Measurements from ENCODE around the gene CHI3L2. TPM values are rescaled to one million over a fixed set of nuclear protein-coding genes. Genes with fewer than 3 reads are reported as not detected.
"Not testable (repeated sequence)": the region's sequence is repeated elsewhere in the genome, so short reads cannot be mapped to it uniquely, and the experiment has no call there.

The CHI3L2 gene
- total RNA-seq, 1 experiment from 2014 or later: 5.5 TPM

GRCh38 chr1:111202366-111202706 lies 25.2 kb upstream of the CHI3L2 start:
- no peak for DNase-seq (ENCODE audit: low read depth)

DNA sequence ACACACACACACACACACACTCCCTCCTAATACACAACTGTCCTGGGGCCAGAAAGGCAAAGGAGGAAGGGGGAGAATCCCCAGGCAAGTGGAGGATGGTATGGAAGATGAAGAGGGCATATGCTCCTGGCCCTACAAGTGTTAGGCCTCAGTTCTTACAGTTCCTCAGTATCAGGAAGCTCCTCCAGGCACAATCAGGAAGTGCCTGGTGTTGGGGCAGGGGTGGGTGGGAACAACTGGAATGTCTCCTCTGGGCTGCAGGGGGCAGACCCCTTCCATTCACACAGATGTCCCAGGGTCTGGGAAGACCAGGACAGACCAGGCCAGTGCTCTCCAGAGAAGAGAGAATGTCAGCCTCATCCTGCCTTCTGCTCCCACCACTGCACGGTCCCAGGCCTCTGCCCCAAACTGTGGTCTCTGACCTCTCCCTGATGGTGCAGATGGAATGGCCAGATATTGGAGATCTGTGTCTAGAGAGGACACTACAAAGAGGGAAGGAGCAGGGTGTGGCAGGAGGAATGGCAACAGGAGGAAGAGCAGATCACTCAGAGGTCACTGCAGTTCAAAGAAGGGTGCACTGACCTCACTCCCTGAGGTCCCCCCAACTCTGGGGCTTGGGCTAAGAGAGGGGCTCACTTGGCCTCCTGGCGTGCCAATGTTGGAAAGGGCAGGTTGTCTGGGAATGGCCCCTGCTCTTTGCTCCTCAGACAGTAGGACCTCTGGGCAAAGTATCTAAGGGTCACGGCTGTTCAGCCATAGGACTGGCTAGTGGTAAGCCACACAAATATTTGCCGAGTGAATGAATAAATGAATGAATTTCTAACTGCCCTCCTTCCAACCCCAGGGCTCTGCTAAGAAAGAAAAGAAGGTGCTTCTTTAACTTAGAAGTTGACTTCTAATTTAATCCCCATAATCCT lies 24.5 kb upstream of the CHI3L2 start:
- DNase-seq (ENCODE audit: low read depth): no peak

GRCh38 chr1:111203681-111204200 lies 23.8 kb upstream of the CHI3L2 start:
- no peak for DNase-seq (ENCODE audit: low read depth)

DNA sequence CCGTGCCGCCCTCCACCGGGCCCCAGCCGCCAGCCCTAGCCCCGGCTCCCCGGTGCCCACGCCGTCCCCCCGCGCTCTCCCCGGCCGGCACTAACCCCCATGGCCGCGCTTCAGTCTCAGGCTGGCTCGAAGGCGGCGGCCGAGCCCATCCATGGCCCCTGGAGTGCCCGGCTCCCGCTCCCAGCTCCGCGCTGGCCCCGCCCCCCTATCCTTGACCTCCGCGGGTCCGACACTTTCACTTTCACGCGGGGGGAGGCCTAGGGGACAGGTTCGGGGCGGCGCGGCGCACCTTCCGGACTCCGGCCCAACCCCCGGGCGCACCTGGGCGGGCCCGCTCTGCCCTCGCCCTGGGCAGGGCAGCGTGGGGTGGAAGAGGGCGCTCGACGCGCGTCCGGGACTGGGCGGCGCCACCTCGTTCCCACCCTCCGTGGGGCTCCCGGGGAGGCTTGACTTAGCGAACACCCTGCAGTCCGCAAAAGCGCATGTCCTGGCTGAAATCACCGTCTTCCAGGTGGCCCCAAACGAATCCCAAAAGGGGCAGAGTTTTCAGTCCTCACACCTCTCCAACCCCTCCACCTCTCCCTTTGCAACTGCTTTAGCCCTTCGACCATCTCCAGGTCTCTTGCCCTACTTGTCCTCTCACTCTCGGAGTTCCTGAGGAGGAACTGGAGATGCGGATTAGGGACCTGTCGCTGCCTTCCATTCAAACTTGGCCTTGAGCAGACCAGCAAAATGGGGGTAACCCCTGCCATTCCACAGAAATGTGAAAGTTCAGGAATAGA lies 23.1 kb upstream of the CHI3L2 start:
- DNase-seq (ENCODE audit: low read depth): no peak

DNA sequence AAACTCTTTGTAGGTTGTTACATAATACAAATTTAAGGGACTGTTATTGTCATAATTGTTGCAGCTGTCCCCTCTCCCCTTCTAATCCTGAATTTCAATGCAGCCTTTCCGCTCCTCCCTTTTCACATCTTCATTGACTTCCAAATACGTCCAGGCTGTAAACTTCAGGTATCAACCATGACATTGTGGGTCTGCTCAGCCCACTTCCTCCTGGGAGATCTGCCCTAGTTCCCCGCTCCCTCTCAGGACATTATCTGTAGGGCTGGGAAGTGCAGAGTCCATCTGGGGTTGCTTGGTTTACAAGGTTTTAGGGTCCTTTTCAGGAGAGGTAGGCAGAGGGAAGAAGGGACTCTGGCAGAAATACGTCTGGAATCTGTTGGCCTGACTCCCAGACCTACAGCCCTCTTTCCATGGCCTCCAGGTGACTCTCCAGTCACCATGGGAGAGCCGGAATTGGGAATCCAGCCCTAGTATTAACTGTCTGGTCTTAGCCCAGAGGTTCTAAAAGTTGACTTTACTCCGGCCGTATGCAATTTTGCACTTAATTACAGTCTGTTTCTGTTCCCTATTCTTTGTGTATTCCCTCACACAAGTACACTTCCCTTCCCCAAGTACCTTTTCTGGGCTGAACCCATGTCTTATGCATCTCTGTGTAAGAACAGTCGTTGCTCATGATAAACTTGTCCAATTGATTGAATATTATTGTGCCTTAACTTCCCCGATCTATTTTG lies 22.4 kb upstream of the CHI3L2 start:
- DNase-seq (ENCODE audit: low read depth): no peak

GRCh38 chr1:111205714-111206050 lies 21.8 kb upstream of the CHI3L2 start:
- DNase-seq (ENCODE audit: low read depth): no peak

DNA sequence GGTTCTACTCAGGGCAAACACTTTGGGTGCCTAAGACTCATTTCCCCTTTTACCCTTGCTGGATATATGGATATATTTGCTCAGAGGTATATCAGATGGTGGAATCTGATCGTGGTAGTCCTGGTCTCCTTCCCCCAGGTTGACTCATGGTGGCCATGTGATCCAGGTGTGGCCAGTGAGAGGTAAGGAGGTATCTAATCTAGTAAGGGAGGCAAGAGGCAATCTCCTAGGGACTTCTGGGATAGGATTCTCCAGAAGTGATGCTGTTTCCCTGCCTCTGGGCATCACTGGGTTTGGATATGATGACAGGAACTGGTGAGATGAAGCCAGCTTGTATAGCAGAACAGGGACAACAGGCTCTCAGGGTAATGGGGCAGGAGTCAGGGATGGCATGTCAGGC lies 18.6 kb upstream of the CHI3L2 start:
- DNase-seq (ENCODE audit: low read depth): no peak

- no peak for DNase-seq (ENCODE audit: low read depth)
These were observed 17.9 kb upstream of the CHI3L2 start for GRCh38 chr1:111209622-111210021.

GRCh38 chr1:111211921-111212320 lies 15.6 kb upstream of the CHI3L2 start:
- no peak for DNase-seq (ENCODE audit: low read depth)

DNA sequence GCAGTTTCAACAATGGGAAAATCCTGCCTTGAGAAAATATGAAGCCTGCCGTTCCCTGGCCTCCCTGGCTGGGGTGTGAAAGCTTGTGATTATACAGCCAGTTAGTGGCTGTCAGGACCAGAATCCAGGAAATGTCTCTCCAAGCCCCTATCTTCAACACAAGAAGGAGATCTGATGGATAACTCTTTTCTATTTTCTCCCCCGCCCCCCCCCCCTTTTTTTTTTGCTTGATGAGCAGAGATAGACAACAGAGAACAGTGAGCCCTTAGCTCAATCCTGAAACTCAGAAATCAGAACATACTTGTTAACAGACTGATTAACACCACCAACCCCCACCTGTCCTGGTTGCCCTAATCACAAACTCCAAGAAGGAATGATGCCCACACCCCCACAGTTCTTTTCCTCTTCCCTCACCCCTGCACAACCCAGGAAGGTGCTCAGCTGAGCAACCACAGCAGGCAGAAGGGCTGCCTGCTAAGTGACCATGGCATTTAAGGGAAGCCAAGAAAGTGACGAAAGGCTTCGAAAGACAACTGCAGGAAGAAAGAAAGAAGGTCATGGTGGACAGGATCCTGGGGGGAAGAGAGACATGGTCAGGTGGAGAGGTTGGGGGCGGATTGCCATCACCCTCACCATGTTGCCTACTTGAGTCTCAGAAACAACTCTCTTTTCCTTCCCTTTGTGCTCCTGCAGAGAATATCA lies 14.7 kb upstream of the CHI3L2 start:
- no peak for DNase-seq (ENCODE audit: low read depth)

- DNase-seq (ENCODE audit: low read depth): no peak
These were observed 14.1 kb upstream of the CHI3L2 start for GRCh38 chr1:111213412-111213811.

DNA sequence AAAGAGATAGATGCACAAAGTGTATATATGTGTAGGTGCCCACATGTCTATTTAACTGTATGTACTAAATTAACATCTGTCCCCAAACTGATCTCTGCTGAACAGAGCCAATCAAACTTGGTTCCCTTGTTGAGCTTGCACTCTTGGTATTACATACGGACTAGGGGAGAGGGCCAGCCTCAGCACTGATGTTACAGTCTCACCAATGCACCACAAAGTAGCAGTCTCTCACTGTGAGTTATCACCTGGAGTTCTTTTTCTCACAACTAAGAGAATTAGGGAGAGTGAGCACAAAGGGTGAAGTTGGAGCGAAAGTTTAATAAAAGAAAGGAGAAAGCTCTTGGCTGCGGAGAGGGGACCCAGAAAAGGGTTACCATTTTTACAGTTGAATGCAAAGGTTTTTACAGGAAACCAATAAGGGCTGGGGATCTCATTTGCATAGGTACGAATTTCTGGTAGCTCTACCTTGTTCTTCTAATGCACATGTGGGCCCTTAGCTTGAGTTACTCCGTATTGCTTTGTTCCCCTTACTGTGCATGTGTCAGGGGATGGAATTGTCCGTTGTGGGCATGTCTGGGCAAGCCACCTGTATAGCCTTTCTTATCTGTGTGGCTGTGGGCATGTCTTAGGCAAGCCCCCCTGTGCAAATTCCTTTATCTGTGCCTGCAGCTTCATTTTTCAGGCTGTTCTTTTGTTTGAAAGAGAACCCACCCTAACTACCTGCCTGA lies 13.3 kb upstream of the CHI3L2 start:
- DNase-seq (ENCODE audit: low read depth): no peak

DNA sequence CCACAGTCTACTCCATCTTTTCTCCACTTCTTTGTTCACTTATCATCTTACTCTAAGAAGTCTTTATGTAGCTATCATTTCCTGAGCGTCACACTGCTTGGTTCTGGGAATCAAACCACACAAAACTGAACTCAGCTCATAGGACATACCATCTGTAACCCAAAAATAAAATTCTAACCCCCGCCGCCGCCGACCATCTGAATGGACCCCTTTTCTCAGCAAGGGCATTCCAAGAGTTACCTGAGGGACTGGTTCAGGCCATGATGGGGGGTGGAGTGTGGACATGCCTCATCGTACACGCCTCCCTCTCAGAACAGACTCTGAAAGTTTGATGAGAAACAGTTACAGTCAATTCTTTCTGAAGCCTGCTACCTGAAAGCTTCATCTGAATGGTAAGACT lies 12.6 kb upstream of the CHI3L2 start:
- no peak for DNase-seq (ENCODE audit: low read depth)

GRCh38 chr1:111215285-111215684 lies 12.2 kb upstream of the CHI3L2 start:
- DNase-seq (ENCODE audit: low read depth): not testable (repeated sequence)

DNA sequence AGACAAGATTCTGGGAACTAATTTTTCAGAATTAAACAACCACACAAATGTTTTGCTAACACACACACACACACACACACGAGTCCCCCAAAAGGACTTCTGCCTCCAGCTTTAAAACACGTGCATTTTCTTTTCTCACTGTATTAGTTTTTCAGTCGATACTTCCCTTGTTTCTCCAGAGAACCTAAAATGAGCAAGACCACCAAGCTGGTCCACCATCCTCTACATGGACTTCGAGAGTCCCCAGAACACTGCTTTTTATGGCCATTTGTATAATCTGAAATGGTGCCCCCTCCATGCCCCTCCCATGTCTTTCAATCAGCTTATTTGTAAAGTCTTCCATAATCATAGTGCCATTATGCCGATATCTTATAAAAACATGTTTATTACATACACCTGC lies 10.8 kb upstream of the CHI3L2 start:
- DNase-seq (ENCODE audit: low read depth): no peak

DNA sequence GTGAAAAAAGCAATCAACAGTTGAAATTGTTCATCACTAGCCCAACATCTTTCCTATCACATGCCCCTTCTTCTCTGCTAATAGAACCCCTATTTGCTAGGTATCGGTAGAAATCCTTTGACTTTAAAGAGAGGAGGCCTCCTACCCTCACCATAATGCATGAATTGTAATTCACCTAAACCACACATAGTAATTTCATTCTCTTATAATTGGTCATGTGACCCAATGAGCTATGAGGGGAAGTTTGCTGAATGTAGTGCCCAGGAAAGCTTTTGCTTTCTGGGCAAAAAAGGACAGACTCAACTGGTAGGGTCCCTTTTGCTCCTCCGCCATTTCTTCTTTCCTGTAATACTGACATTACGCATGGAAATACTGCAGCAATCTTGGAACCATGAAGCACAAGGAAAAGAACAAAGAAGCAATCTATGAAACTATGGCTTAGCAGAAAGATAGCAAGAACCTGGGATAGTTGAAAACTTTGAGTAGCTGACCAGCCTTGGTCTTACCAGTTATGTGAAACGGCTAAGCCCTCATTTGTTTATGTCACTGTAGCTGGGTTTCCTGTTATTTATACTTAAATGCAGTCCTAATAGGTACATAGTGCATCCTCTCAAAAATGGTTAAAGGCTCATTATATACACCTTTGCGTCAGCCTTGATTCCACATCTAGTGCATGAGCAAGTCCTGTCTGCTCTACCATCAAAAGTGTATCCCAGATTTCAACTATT lies 10.2 kb upstream of the CHI3L2 start:
- no peak for DNase-seq (ENCODE audit: low read depth)

DNA sequence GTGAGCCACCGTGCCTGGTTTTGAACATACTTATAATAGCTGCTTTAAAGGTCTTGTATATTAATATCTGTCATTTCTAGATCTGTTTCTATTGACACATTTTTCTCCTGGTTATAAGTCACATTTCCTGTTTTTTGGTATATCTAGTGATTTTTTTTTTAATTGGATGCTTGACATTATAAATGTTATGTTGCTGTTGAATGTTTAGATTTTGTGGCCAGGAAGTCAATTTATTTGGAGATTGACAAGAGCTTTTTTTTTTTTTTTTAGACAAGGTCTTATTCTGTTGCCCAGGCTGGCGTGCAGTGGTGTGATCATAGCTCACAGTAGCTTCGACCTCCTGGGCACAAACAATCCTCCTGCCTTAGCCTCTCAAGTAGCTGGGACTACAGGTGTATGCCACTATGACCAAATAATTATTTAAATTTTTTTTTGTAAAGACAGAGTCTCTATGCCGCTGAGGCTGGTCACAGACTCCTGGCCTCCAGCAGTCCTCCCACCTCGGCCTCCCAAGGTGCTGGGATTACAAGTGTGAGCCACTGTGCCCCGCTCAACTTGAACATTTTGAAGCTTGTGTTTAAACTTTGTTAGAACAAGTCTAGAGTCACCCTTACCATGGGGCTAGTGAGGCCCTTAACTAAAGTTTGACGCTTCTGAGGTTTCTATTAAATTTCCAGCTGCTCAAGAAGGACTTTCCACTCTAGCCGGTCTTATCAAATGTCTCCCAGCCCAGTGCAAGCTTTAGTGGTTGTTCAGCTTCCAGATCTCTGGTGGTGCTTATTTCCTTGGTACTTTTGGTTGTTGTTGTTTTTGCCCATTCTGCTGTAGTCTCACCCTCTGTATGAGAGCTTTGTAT lies 8.6 kb upstream of the CHI3L2 start:
- DNase-seq (ENCODE audit: low read depth): no peak

GRCh38 chr1:111219557-111220286 lies 7.8 kb upstream of the CHI3L2 start:
- DNase-seq (ENCODE audit: low read depth): no peak

Data from RPMI7951 (cell line).